GM23338 (cell line): ENCODE results near the gene IMPA2. TPM values are rescaled to one million over a fixed set of nuclear protein-coding genes. Genes with fewer than 3 reads are reported as not detected.

Experiments
- ATAC-seq: fragments of 200-7000 bp; cut with Tn5 transposase; 3 replicates; pipeline ENCODE4 v1.9.1; 2020
- DNase-seq: peaks from one replicate; pipeline ENCODE4 v3.0.0-alpha.2; 2015; ENCODE audit warnings: low spot score
- H2AFZ ChIP-seq: fragments of 200-600 bp; sonication (generic); 2 replicates; pipeline ENCODE4 v1.8.0; 2016; ENCODE audit warnings: antibody characterized with exemption, mild to moderate bottlenecking, moderate library complexity
- H3F3A ChIP-seq: fragments of 200-600 bp; sonication (generic); replicated peaks from 2 replicates; pipeline ENCODE4 v1.8.0; 2017; ENCODE audit warnings: antibody characterized with exemption, mixed run types, low read depth
- H3K27ac ChIP-seq: fragments of 200-600 bp; sonication (generic); 2 replicates; pipeline ENCODE4 v1.6.1; 2016; ENCODE audit warnings: low read depth
- H3K27me3 ChIP-seq: fragments of 200-600 bp; sonication (generic); 2 replicates; pipeline ENCODE4 v1.8.0; 2016; ENCODE audit warnings: mild to moderate bottlenecking, mixed run types, moderate library complexity; ENCODE audit not compliant: insufficient read depth
- H3K36me3 ChIP-seq: fragments of 200-600 bp; sonication (generic); 2 replicates; pipeline ENCODE4 v1.8.0; 2016; ENCODE audit warnings: mild to moderate bottlenecking; ENCODE audit not compliant: insufficient read depth
- H3K4me1 ChIP-seq: fragments of 200-600 bp; sonication (generic); 2 replicates; pipeline ENCODE4 v1.8.0; 2016; ENCODE audit warnings: mild to moderate bottlenecking, moderate library complexity; ENCODE audit not compliant: insufficient read depth
- H3K4me2 ChIP-seq: fragments of 200-600 bp; sonication (generic); 2 replicates; pipeline ENCODE4 v1.7.1; 2017; ENCODE audit warnings: mixed run types
- H3K4me3 ChIP-seq: fragments of 200-600 bp; sonication (generic); 2 replicates; pipeline ENCODE4 v1.6.1; 2016; ENCODE audit warnings: mixed run types
- H3K79me2 ChIP-seq: fragments of 200-600 bp; sonication (generic); replicated peaks from 2 replicates; pipeline ENCODE4 v1.8.0; 2017; ENCODE audit warnings: mild to moderate bottlenecking; ENCODE audit not compliant: insufficient read depth
- H3K9me2 ChIP-seq: fragments of 200-600 bp; sonication (generic); 2 replicates; pipeline ENCODE4 v1.8.0; 2017; ENCODE audit not compliant: insufficient read depth
- H4K20me1 ChIP-seq: fragments of 200-600 bp; sonication (generic); replicated peaks from 2 replicates; pipeline ENCODE4 v1.8.0; 2017; ENCODE audit warnings: mild to moderate bottlenecking; ENCODE audit not compliant: insufficient read depth
- H3K27ac Mint-ChIP-seq: 2 replicates; pipeline ENCODE4 v1.8.0; 2020; ENCODE audit warnings: inconsistent platforms, mild to moderate bottlenecking, moderate library complexity, mixed read lengths
- H3K27me3 Mint-ChIP-seq: 3 replicates; pipeline ENCODE4 v1.8.0; 2022; ENCODE audit warnings: low read depth, mild to moderate bottlenecking, moderate library complexity, mixed read lengths, inconsistent platforms; ENCODE audit not compliant: insufficient read depth, poor library complexity
- H3K36me3 Mint-ChIP-seq: 3 replicates; pipeline ENCODE4 v1.8.0; 2021; ENCODE audit warnings: low read depth, mild to moderate bottlenecking, inconsistent platforms, moderate library complexity, mixed read lengths
- H3K4me1 Mint-ChIP-seq: 3 replicates; pipeline ENCODE4 v1.8.0; 2020; ENCODE audit warnings: mild to moderate bottlenecking, inconsistent platforms, mixed read lengths
- H3K4me3 Mint-ChIP-seq: 3 replicates; pipeline ENCODE4 v1.8.0; 2021; ENCODE audit warnings: moderate library complexity, mild to moderate bottlenecking, inconsistent platforms, mixed read lengths
- H3K9me3 Mint-ChIP-seq: 3 replicates; pipeline ENCODE4 v1.8.0; 2020; ENCODE audit warnings: moderate library complexity, mild to moderate bottlenecking, inconsistent platforms, mixed read lengths
- CREB1 ChIP-seq: fragments of 250-450 bp; sonication (Bioruptor Pico); IDR thresholded peaks from 2 replicates; pipeline ENCODE4 v1.5.0; 2020; ENCODE audit warnings: low read depth, mild to moderate bottlenecking, moderate library complexity
- STAT1 ChIP-seq: IDR thresholded peaks from one replicate; pipeline ENCODE4 v1.6.1; 2016; ENCODE audit warnings: antibody characterized with exemption; ENCODE audit not compliant: unreplicated experiment
- ZNF331 ChIP-seq: fragments of 250-450 bp; sonication (Bioruptor Pico); IDR thresholded peaks from 2 replicates; pipeline ENCODE4 v1.5.0; 2020; ENCODE audit warnings: low read depth, mild to moderate bottlenecking, moderate library complexity
- polyA plus RNA-seq: library from polyadenylated mRNA; unstranded; fragments of >200 nt; fragmentation: Nextera tagmentation; extraction: Ambion mirVana; gene quantifications from 2 replicates; pipeline ENCODE4 v1.2.1, GENCODE V29; 2016
- total RNA-seq: library from RNA; depleted of rRNA; stranded (reverse); fragments of >200 nt; shearing (Covaris generic); gene quantifications from 2 replicates; pipeline ENCODE4 v1.2.3, GENCODE V29; 2014
- TF ChIP-seq, protein P1 (sequence below): fragments of 250-450 bp; sonication (Bioruptor Pico); IDR thresholded peaks from 2 replicates; pipeline ENCODE4 v1.5.0; 2020; ENCODE audit warnings: mild to moderate bottlenecking, moderate library complexity

The IMPA2 gene
- total and polyA plus RNA-seq, 2 experiments from 2014 or later: 50.4 to 122 TPM

GRCh38 chr18:12014086-12014485 lies 32.8 kb downstream of the IMPA2 start (continued):
- TF ChIP-seq, protein P1, sequence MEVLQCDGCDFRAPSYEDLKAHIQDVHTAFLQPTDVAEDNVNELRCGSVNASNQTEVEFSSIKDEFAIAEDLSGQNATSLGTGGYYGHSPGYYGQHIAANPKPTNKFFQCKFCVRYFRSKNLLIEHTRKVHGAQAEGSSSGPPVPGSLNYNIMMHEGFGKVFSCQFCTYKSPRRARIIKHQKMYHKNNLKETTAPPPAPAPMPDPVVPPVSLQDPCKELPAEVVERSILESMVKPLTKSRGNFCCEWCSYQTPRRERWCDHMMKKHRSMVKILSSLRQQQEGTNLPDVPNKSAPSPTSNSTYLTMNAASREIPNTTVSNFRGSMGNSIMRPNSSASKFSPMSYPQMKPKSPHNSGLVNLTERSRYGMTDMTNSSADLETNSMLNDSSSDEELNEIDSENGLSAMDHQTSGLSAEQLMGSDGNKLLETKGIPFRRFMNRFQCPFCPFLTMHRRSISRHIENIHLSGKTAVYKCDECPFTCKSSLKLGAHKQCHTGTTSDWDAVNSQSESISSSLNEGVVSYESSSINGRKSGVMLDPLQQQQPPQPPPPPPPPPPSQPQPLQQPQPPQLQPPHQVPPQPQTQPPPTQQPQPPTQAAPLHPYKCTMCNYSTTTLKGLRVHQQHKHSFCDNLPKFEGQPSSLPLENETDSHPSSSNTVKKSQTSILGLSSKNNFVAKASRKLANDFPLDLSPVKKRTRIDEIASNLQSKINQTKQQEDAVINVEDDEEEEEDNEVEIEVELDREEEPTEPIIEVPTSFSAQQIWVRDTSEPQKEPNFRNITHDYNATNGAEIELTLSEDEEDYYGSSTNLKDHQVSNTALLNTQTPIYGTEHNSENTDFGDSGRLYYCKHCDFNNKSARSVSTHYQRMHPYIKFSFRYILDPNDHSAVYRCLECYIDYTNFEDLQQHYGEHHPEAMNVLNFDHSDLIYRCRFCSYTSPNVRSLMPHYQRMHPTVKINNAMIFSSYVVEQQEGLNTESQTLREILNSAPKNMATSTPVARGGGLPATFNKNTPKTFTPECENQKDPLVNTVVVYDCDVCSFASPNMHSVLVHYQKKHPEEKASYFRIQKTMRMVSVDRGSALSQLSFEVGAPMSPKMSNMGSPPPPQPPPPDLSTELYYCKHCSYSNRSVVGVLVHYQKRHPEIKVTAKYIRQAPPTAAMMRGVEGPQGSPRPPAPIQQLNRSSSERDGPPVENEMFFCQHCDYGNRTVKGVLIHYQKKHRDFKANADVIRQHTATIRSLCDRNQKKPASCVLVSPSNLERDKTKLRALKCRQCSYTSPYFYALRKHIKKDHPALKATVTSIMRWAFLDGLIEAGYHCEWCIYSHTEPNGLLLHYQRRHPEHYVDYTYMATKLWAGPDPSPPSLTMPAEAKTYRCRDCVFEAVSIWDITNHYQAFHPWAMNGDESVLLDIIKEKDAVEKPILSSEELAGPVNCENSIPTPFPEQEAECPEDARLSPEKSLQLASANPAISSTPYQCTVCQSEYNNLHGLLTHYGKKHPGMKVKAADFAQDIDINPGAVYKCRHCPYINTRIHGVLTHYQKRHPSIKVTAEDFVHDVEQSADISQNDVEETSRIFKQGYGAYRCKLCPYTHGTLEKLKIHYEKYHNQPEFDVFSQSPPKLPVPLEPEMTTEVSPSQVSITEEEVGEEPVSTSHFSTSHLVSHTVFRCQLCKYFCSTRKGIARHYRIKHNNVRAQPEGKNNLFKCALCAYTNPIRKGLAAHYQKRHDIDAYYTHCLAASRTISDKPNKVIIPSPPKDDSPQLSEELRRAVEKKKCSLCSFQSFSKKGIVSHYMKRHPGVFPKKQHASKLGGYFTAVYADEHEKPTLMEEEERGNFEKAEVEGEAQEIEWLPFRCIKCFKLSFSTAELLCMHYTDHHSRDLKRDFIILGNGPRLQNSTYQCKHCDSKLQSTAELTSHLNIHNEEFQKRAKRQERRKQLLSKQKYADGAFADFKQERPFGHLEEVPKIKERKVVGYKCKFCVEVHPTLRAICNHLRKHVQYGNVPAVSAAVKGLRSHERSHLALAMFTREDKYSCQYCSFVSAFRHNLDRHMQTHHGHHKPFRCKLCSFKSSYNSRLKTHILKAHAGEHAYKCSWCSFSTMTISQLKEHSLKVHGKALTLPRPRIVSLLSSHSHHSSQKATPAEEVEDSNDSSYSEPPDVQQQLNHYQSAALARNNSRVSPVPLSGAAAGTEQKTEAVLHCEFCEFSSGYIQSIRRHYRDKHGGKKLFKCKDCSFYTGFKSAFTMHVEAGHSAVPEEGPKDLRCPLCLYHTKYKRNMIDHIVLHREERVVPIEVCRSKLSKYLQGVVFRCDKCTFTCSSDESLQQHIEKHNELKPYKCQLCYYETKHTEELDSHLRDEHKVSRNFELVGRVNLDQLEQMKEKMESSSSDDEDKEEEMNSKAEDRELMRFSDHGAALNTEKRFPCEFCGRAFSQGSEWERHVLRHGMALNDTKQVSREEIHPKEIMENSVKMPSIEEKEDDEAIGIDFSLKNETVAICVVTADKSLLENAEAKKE: no peak

DNA sequence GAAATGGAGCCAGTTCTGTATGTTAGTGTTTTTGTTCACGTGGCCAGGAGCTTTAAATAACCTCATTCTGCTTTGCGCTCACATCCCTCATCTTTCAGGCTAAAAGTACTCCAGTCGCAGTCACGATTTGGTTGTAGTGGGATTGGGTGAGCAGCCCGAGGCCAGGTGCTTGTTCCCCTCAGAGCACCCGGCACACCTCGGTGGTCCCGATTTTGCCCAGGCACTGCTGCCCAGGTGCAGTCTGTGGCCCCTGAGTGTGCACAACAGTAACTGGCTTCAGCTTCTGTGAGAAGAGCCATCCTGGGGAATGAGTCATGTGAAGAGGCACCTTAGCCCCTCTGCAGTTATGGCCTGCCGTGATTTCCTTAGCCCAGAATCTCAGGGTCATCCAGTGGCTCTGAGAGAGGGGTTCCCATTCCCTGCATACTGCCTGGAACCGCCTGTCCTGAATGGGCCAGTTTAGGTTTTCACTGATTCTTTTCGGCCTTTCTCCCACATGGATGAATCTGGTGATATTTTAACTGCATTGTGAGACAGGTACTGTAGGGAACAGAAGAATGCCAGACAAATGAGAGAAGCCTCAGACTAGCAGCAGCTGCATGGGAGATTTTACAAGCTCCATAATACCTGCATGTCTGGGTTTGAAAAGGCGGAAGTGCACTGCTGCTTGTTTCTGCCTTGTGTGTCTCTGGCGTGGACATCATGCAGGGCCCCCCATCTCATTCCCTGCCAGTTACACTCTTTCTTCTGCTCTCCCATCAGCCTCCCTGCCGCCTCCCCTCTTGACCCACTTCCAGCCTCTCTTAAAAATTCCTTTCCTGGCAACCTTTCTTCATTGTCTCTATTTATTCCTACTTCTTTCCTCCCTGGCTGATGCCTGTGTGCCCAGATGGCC lies 33.5 kb downstream of the IMPA2 start:
- H3K27me3 ChIP-seq: no peaks in the 10 kb centered on the region
- Mint-ChIP-seq H3K27ac (no peak overlapping the region), H3K4me1 (peaks cover 3% of the 10 kb centered on the region; the same call in 2 of the 3 replicates), H3K27me3 (peaks cover 4% of the 10 kb centered on the region), H3K4me3 (no peak overlapping the region), H3K36me3 (peaks cover 60% of the 10 kb centered on the region), H3K9me3 (no peaks in the 10 kb centered on the region)
- H3K4me2 ChIP-seq: no peak overlapping the region
- H3F3A ChIP-seq: no peaks in the 10 kb centered on the region
- peaks cover 4% of the 10 kb centered on the region; the same call in 1 of the 2 replicates for H3K4me1 ChIP-seq
- H3K36me3 ChIP-seq: peaks cover 22% of the 10 kb centered on the region
- ATAC-seq (no peak), DNase-seq (no peak)
- no peak overlapping the region for H3K27ac ChIP-seq
- no peaks in the 10 kb centered on the region for H3K9me2 ChIP-seq
- no peaks in the 10 kb centered on the region for H3K79me2 ChIP-seq
- no peaks in the 10 kb centered on the region for H4K20me1 ChIP-seq
- TF ChIP-seq ZNF331 (CRISPR knock-in tag) (no peak), STAT1 (no peak), CREB1 (CRISPR knock-in tag) (no peak)
- H2AFZ ChIP-seq: no peak overlapping the region
- H3K4me3 ChIP-seq: no peak overlapping the region
